Small intestine (tissue), 7 donors: Measurements from ENCODE around the gene CEP20. TPM values are rescaled to one million over a fixed set of nuclear protein-coding genes. Genes with fewer than 3 reads are reported as not detected.

Source experiments
- DNase-seq, 2 donors: peaks; one replicate each; pipeline versions ENCODE4 v3.0.0 to v3.0.0-alpha.2; 2013
- FAIRE-seq: peaks from 2 replicates; lab custom pipeline; 2012; peaks lifted over from hg19 to GRCh38; lab: Jason Lieb, UNC
- H3K27ac ChIP-seq, 3 donors: one replicate each; pipeline ENCODE4 v1.5.1; 2013; ENCODE audit warnings: low read length in 2 of 3, mild to moderate bottlenecking in 2 of 3, control low read depth in 1 of 3, inconsistent platforms in 1 of 3, low read depth in 1 of 3, moderate library complexity in 1 of 3
- H3K27me3 ChIP-seq, 3 donors: one replicate each; pipeline ENCODE4 v1.6.1; 2013; ENCODE audit warnings: low read length in 3 of 3, inconsistent platforms in 1 of 3; ENCODE audit not compliant: control insufficient read depth in 3 of 3, insufficient read depth in 3 of 3
- H3K36me3 ChIP-seq, 3 donors: one replicate each; pipeline ENCODE4 v1.6.1; 2013; ENCODE audit warnings: low read length in 3 of 3, inconsistent platforms in 1 of 3, low read depth in 1 of 3, mild to moderate bottlenecking in 1 of 3, moderate library complexity in 1 of 3; ENCODE audit not compliant: control insufficient read depth in 3 of 3, insufficient read depth in 2 of 3
- H3K4me1 ChIP-seq, 3 donors: one replicate each; pipeline ENCODE4 v1.6.1; 2013; ENCODE audit warnings: low read length in 2 of 3, inconsistent platforms in 1 of 3, low read depth in 1 of 3, mild to moderate bottlenecking in 1 of 3, moderate library complexity in 1 of 3; ENCODE audit not compliant: control insufficient read depth in 3 of 3, insufficient read depth in 2 of 3
- H3K4me3 ChIP-seq, 3 donors: one replicate each; pipeline ENCODE4 v1.5.1; 2013; ENCODE audit warnings: low read length in 3 of 3, control low read depth in 1 of 3, inconsistent platforms in 1 of 3, low read depth in 1 of 3, mild to moderate bottlenecking in 1 of 3, moderate library complexity in 1 of 3
- H3K9me3 ChIP-seq, 2 donors: one replicate each; pipeline ENCODE4 v1.6.1; 2013; ENCODE audit warnings: low read depth in 1 of 2, low read length in 1 of 2; ENCODE audit not compliant: control insufficient read depth in 2 of 2, insufficient read depth in 1 of 2
- WGBS, 3 donors: extraction: QIAGEN DNeasy Blood & Tissue Kit; methylation state at CpG; one replicate each; pipeline ENCODE4 v1.1.7; 2013; 5-methylcytosine and 5-hydroxymethylcytosine counted together
- polyA plus RNA-seq, 4 donors: library from polyadenylated mRNA; stranded (reverse) in 3 of 4; unstranded in 1 of 4; fragments of 200-250 nt in 3 of 4; fragments of 120-200 nt in 1 of 4; gene quantifications; one replicate each; pipeline versions ENCODE4 v1.2.1 to v1.2.3, GENCODE V29; 2013
- donor health status: healthy with polysubstance abuse.
- donor health status: control.
- donor health status: control.
- donor health status: Bipolar disorder and iron deficiency.
- donor health status: healthy.

Gene CEP20
- polyA plus RNA-seq, 4 donors: 10.7 to 28.5 (median 21.3) TPM

DNA sequence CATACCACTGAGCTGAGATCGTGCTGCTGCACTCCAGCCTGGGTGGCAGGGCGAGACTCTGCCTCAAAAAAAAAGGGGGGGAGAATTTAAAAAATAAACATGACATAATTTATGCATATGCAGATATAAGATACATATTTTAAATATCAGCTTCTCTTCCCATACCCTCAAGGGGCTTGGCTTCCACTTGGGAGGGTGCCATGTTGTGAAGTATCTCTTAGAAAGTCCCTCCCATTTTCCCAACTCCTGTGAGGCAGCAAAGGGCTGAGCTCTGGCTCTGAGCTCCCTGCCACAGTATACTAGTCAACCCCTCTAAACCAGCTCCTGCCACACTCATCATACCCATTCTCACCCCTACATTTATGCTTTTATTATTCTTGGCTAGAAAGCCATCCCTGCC, 71.0 kb downstream of the CEP20 start:
- H3K4me3 ChIP-seq: no peak overlapping the region
- no peaks in the 10 kb centered on the region for H3K9me3 ChIP-seq
- FAIRE-seq (no peak), DNase-seq (no peak)
- H3K27ac ChIP-seq: no peak overlapping the region
- WGBS, 3 donors: 58 to 70% (median 61%) methylated on average over 2 of the region's 2 CpGs
- no peaks in the 10 kb centered on the region for H3K27me3 ChIP-seq
- H3K36me3 ChIP-seq: no peaks in the 10 kb centered on the region
- H3K4me1 ChIP-seq: no peaks in the 10 kb centered on the region

DNA sequence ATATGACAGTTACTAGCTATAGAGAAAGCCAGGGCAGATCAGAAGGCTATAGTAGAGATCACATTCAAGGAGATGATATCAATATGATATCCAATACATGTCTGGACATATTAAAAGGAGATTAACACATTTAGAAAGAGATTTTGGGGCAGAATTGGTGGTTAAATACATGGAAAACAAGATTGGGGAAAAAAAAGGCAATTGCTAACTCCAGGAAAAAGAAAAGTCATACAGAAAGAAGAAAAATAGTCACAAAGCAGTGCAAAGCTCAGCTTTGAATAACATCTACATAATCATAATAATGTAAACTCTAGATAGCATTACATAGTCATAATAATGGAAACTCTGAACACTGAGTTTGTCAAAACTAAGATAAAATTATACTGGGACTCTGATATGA, 72.2 kb downstream of the CEP20 start:
- H3K9me3 ChIP-seq: no peaks in the 10 kb centered on the region
- H3K36me3 ChIP-seq: no peaks in the 10 kb centered on the region
- H3K4me3 ChIP-seq: no peak overlapping the region
- DNase-seq (no peak), FAIRE-seq (no peak)
- H3K4me1 ChIP-seq: no peaks in the 10 kb centered on the region
- H3K27ac ChIP-seq: no peak overlapping the region
- peaks cover 0 to 3% (median 0%) of the 10 kb centered on the region in 3 donors for H3K27me3 ChIP-seq

Other genes with a start within 250 kb of the CEP20 start
- 10 to 100 TPM; 14.3 to 41.4 (median 15.7) TPM for gene MARF1, start 245.4 kb downstream of the CEP20 start, polyA plus RNA-seq
- 10 to 100 TPM in 2 of 4 donors, 1 to 10 TPM in 2; 5.8 to 21.7 (median 14.4) TPM for gene NDE1, start 238.4 kb downstream of the CEP20 start, polyA plus RNA-seq
- gene MYH11, start 31.6 kb downstream of the CEP20 start, polyA plus RNA-seq: 10 to 100 TPM in 3 of 4 donors, 1 to 10 TPM in 1; 3.4 to 89.6 (median 22.3) TPM
- gene ABCC1, start 61.0 kb upstream of the CEP20 start, polyA plus RNA-seq: 10 to 100 TPM in 1 of 4 donors, 1 to 10 TPM in 1, under 1 TPM in 2; 0.54 to 12.4 (median 4.1) TPM